ENCODE results near the gene NXPH3.

- TF ChIP-seq EZH2 (optimal IDR thresholded peaks at IDR 0.05; ENCODE audit: low read depth, low read length), result no peak
- TF ChIP-seq, protein P1, sequence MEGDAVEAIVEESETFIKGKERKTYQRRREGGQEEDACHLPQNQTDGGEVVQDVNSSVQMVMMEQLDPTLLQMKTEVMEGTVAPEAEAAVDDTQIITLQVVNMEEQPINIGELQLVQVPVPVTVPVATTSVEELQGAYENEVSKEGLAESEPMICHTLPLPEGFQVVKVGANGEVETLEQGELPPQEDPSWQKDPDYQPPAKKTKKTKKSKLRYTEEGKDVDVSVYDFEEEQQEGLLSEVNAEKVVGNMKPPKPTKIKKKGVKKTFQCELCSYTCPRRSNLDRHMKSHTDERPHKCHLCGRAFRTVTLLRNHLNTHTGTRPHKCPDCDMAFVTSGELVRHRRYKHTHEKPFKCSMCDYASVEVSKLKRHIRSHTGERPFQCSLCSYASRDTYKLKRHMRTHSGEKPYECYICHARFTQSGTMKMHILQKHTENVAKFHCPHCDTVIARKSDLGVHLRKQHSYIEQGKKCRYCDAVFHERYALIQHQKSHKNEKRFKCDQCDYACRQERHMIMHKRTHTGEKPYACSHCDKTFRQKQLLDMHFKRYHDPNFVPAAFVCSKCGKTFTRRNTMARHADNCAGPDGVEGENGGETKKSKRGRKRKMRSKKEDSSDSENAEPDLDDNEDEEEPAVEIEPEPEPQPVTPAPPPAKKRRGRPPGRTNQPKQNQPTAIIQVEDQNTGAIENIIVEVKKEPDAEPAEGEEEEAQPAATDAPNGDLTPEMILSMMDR (IDR thresholded peaks at IDR 0.05; ENCODE audit: low read length), result no peak
- no peak for TF ChIP-seq EZH2phosphoT487 (IDR thresholded peaks at IDR 0.05; ENCODE audit: low read length)
These were observed 28.7 kb downstream of the NXPH3 start for GRCh38 chr17:49604314-49604869.
